IMR-90 (cell line): Measurements from ENCODE around the gene RNF32. TPM values are rescaled to one million over a fixed set of nuclear protein-coding genes. Genes with fewer than 3 reads are reported as not detected.

Experiments used
- ATAC-seq: fragments of 200-7000 bp; cut with Tn5 transposase; 2 replicates; pipeline ENCODE4 v1.9.1; 2020; ENCODE audit warnings: low read depth, mild to moderate bottlenecking, moderate library complexity
- BruUV-seq: library from RNA; stranded (reverse); fragments of 400-500 nt; replicated peaks from 2 replicates; lab custom pipeline; 2021; lab: Mats Ljungman, UMichigan
- CTCF ChIA-PET: fragments of 300-600 bp; formaldehyde crosslinking; extraction: SDS; loops from one replicate; lab custom pipeline; 2021; ENCODE audit warnings: antibody characterized with exemption; lab: Yijun Ruan, JAX
- POLR2A ChIA-PET: fragments of 300-600 bp; sonication (Branson Sonifier 250); formaldehyde crosslinking; loops from one replicate; lab custom pipeline; 2022; ENCODE audit warnings: antibody characterized with exemption; ENCODE audit not compliant: unreplicated experiment; lab: Charles Lee
- DNase-seq: peaks from one replicate; pipeline ENCODE4 v3.0.0; 2013
- H2AFZ ChIP-seq: replicated peaks from 2 replicates; pipeline ENCODE3; 2013; ENCODE audit warnings: low read length, mild to moderate bottlenecking; ENCODE audit not compliant: poor library complexity
- H2AK5ac ChIP-seq: 2 replicates; pipeline ENCODE4 v1.6.1; 2013; ENCODE audit warnings: low read depth, low read length, inconsistent platforms
- H2AK9ac ChIP-seq: replicated peaks from 2 replicates; pipeline ENCODE3; 2013; ENCODE audit warnings: mild to moderate bottlenecking, low read depth, low read length, moderate library complexity; ENCODE audit not compliant: poor library complexity
- H2BK120ac ChIP-seq: 2 replicates; pipeline ENCODE4 v1.6.1; 2013; ENCODE audit warnings: low read depth, low read length, inconsistent platforms
- H2BK15ac ChIP-seq: 3 replicates; pipeline ENCODE4 v1.6.1; 2013; ENCODE audit warnings: low read depth, low read length, inconsistent platforms
- H2BK20ac ChIP-seq: 2 replicates; pipeline ENCODE4 v1.6.1; 2013; ENCODE audit warnings: low read depth, mild to moderate bottlenecking, inconsistent platforms, low read length, moderate library complexity
- H2BK5ac ChIP-seq: 2 replicates; pipeline ENCODE4 v1.6.1; 2013; ENCODE audit warnings: mild to moderate bottlenecking, low read depth, low read length, inconsistent platforms; ENCODE audit not compliant: poor library complexity, severe bottlenecking
- H3K14ac ChIP-seq: replicated peaks from 2 replicates; pipeline ENCODE4 v1.6.1; 2013; ENCODE audit warnings: low read depth, low read length, inconsistent platforms
- H3K18ac ChIP-seq: 2 replicates; pipeline ENCODE4 v1.6.1; 2013; ENCODE audit warnings: low read depth, low read length, control low read depth
- H3K23ac ChIP-seq: 2 replicates; pipeline ENCODE4 v1.6.1; 2013; ENCODE audit warnings: low read depth, low read length, inconsistent platforms
- H3K27ac ChIP-seq: 2 replicates; pipeline ENCODE4 v1.5.1; 2013; ENCODE audit warnings: mild to moderate bottlenecking, control low read depth, low read length; ENCODE audit not compliant: insufficient read depth
- H3K27me3 ChIP-seq: 2 replicates; pipeline ENCODE4 v1.6.1; 2013; ENCODE audit warnings: low read length; ENCODE audit not compliant: control insufficient read depth, insufficient read depth
- H3K36me3 ChIP-seq: 2 replicates; pipeline ENCODE4 v1.6.1; 2013; ENCODE audit warnings: low read length, mixed read lengths; ENCODE audit not compliant: control insufficient read depth, insufficient read depth
- H3K4ac ChIP-seq: 2 replicates; pipeline ENCODE4 v1.6.1; 2013; ENCODE audit warnings: low read depth, low read length, inconsistent platforms
- H3K4me1 ChIP-seq: 2 replicates; pipeline ENCODE4 v1.6.1; 2013; ENCODE audit warnings: low read length, mixed read lengths; ENCODE audit not compliant: control insufficient read depth, insufficient read depth
- H3K4me2 ChIP-seq: 2 replicates; pipeline ENCODE4 v1.6.1; 2013; ENCODE audit warnings: low read depth, mild to moderate bottlenecking, control low read depth, low read length, moderate library complexity
- H3K4me3 ChIP-seq: 2 replicates; pipeline ENCODE4 v1.5.1; 2013; ENCODE audit warnings: low read depth, mild to moderate bottlenecking, control low read depth, low read length, moderate library complexity; ENCODE audit not compliant: insufficient read depth
- H3K56ac ChIP-seq: 2 replicates; pipeline ENCODE4 v1.6.1; 2013; ENCODE audit warnings: low read length, inconsistent platforms; ENCODE audit not compliant: insufficient read depth; ENCODE audit errors: extremely low read depth
- H3K79me1 ChIP-seq, 2 experiments: 2 replicates each; pipeline ENCODE4 v1.6.1; 2013; ENCODE audit warnings: low read length in 2 of 2, inconsistent platforms in 1 of 2, low read depth in 1 of 2
- H3K9ac ChIP-seq: 2 replicates; pipeline ENCODE4 v1.6.1; 2013; ENCODE audit warnings: low read depth, low read length, control low read depth
- H3K9me1 ChIP-seq: 2 replicates; pipeline ENCODE4 v1.6.1; 2013; ENCODE audit warnings: low read length, inconsistent platforms; ENCODE audit not compliant: insufficient read depth
- H3K9me3 ChIP-seq: 2 replicates; pipeline ENCODE4 v1.6.1; 2013; ENCODE audit warnings: low read length; ENCODE audit not compliant: control insufficient read depth, insufficient read depth
- H4K20me1 ChIP-seq: 2 replicates; pipeline ENCODE4 v1.6.1; 2013; ENCODE audit warnings: low read length, inconsistent platforms; ENCODE audit not compliant: insufficient read depth
- H4K5ac ChIP-seq: 2 replicates; pipeline ENCODE4 v1.6.1; 2013; ENCODE audit warnings: mild to moderate bottlenecking, low read depth, low read length, control low read depth
- H4K8ac ChIP-seq, 2 experiments: 2 replicates each; pipeline ENCODE4 v1.6.1; 2013; ENCODE audit warnings: low read depth in 2 of 2, low read length in 2 of 2, control low read depth in 1 of 2, inconsistent platforms in 1 of 2
- H4K91ac ChIP-seq: 2 replicates; pipeline ENCODE4 v1.6.1; 2013; ENCODE audit warnings: low read depth, low read length, inconsistent platforms; ENCODE audit not compliant: insufficient read depth
- BHLHE40 ChIP-seq: fragments of 150-350 bp; IDR thresholded peaks from 2 replicates; pipeline ENCODE4 v1.6.1; 2016; ENCODE audit warnings: mild to moderate bottlenecking, low read depth, low read length
- CEBPB ChIP-seq: IDR thresholded peaks from 2 replicates; pipeline ENCODE4 v1.6.1; 2012; ENCODE audit warnings: low read depth, low read length, improper control_type of control experiment
- CHD1 ChIP-seq: IDR thresholded peaks from 2 replicates; pipeline ENCODE4 v1.6.1; 2012; ENCODE audit warnings: low read depth, low read length, improper control_type of control experiment
- FOS ChIP-seq: fragments of 150-350 bp; IDR thresholded peaks from 2 replicates; pipeline ENCODE4 v1.6.1; 2016; ENCODE audit warnings: low read depth, low read length
- MAFK ChIP-seq: IDR thresholded peaks from 2 replicates; pipeline ENCODE4 v1.6.1; 2012; ENCODE audit warnings: low read depth, low read length, improper control_type of control experiment
- MXI1 ChIP-seq: IDR thresholded peaks from 2 replicates; pipeline ENCODE4 v1.6.1; 2012; ENCODE audit warnings: low read depth, mild to moderate bottlenecking, low read length, moderate library complexity, borderline replicate concordance
- NFE2L2 ChIP-seq: fragments of 150-350 bp; IDR thresholded peaks from 2 replicates; pipeline ENCODE4 v1.6.1; 2016; ENCODE audit warnings: low read depth, mild to moderate bottlenecking, low read length
- POLR2A ChIP-seq: IDR thresholded peaks from 2 replicates; pipeline ENCODE4 v1.6.1; 2012; ENCODE audit warnings: mild to moderate bottlenecking, low read depth, low read length
- RAD21 ChIP-seq: IDR thresholded peaks from 2 replicates; pipeline ENCODE4 v1.6.1; 2012; ENCODE audit warnings: low read length, improper control_type of control experiment
- RCOR1 ChIP-seq: IDR thresholded peaks from 2 replicates; pipeline ENCODE4 v1.6.1; 2012; ENCODE audit warnings: mild to moderate bottlenecking, low read length, improper control_type of control experiment; ENCODE audit not compliant: insufficient replicate concordance
- SMC3 ChIP-seq: fragments of 150-350 bp; IDR thresholded peaks from 2 replicates; pipeline ENCODE4 v1.6.1; 2016; ENCODE audit warnings: low read depth, mild to moderate bottlenecking, antibody characterized with exemption, low read length, moderate library complexity
- WGBS, 2 experiments: methylation state at CpG; one replicate each; pipeline versions ENCODE4 v1.1.5 to v1.1.7; 2013; ENCODE audit warnings: missing lambda C conversion rate in 2 of 2; ENCODE audit not compliant: insufficient read length in 1 of 2; ENCODE audit errors: extremely low coverage in 2 of 2; 5-methylcytosine and 5-hydroxymethylcytosine counted together
- dilution Hi-C: fragments of 300-500 bp; cut with HindIII; formaldehyde crosslinking; loops from one replicate; pipeline ENCODE4 v1.14.3; 2018; ENCODE audit warnings: low sequenced_read_pairs; ENCODE audit not compliant: unreplicated experiment
- in situ Hi-C: fragments of 300-500 bp; cut with MboI; formaldehyde crosslinking; loops from 3 replicates; pipeline ENCODE4 v1.14.3; 2019; ENCODE audit warnings: low sequenced_read_pairs, inconsistent platforms, mixed read lengths
- intact Hi-C: fragments of 100-400 bp; cut with micrococcal nuclease; formaldehyde crosslinking; loops from 2 replicates; pipeline ENCODE4 v1.10.0; 2022
- polyA plus RNA-seq, 3 experiments: library from polyadenylated mRNA; depleted of rRNA; stranded (reverse); fragments of >200 nt; gene quantifications; 2 replicates each; pipeline ENCODE4 v1.2.3, GENCODE V29; 2012; ENCODE audit warnings: low replicate concordance in 1 of 3
- total RNA-seq: library from RNA; depleted of rRNA; stranded (reverse); fragments of >200 nt; gene quantifications from 2 replicates; pipeline ENCODE4 v1.2.3, GENCODE V29; 2012
- TF ChIP-seq, protein P1 (sequence below): fragments of 150-350 bp; IDR thresholded peaks from 2 replicates; pipeline ENCODE4 v1.6.1; 2017; ENCODE audit warnings: mild to moderate bottlenecking, antibody characterized with exemption, low read length, low read depth
- TF ChIP-seq, protein P2 (sequence below): fragments of 150-350 bp; IDR thresholded peaks from 2 replicates; pipeline ENCODE4 v1.6.1; 2016; ENCODE audit warnings: low read depth, mild to moderate bottlenecking, low read length, moderate library complexity, borderline replicate concordance
- TF ChIP-seq, protein P3 (sequence below): conservative IDR thresholded peaks from 2 replicates; pipeline ENCODE4 v1.5.1; 2012; ENCODE audit warnings: mild to moderate bottlenecking, low read depth, low read length, improper control_type of control experiment

RNF32 gene
- total and polyA plus RNA-seq, 2 of the 4 experiments (the other 2 are of a cell fraction): 0.36 to 0.63 TPM

DNA sequence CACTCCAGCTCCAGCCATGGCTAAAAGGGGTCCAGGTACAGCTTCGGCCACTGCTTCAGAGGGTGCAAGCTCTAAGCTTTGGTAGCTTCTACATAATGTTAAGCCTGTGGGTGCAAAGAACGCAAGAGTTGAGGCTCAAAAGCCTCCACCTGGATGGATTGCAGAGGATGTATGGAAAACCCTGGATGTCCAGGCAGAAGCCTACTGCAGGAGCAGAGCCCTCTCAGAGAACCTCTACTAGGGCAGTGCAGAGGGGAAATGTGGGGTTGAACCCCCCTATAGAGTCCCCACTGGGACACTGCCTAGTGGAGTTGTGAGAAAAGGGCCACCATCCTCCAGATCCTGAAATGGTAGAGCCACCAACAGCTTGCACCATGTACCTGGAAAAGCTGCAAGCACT is 10.7 kb upstream of the RNF32 start:
- TF ChIP-seq RAD21 (no peak), NFE2L2 (no peak), CHD1 (no peak), CEBPB (no peak), SMC3 (no peak), BHLHE40 (no peak), FOS (no peak), MXI1 (no peak), POLR2A (no peak), MAFK (no peak), RCOR1 (no peak)
- TF ChIP-seq, protein P1, sequence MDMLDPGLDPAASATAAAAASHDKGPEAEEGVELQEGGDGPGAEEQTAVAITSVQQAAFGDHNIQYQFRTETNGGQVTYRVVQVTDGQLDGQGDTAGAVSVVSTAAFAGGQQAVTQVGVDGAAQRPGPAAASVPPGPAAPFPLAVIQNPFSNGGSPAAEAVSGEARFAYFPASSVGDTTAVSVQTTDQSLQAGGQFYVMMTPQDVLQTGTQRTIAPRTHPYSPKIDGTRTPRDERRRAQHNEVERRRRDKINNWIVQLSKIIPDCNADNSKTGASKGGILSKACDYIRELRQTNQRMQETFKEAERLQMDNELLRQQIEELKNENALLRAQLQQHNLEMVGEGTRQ: no peak
- TF ChIP-seq, protein P2, sequence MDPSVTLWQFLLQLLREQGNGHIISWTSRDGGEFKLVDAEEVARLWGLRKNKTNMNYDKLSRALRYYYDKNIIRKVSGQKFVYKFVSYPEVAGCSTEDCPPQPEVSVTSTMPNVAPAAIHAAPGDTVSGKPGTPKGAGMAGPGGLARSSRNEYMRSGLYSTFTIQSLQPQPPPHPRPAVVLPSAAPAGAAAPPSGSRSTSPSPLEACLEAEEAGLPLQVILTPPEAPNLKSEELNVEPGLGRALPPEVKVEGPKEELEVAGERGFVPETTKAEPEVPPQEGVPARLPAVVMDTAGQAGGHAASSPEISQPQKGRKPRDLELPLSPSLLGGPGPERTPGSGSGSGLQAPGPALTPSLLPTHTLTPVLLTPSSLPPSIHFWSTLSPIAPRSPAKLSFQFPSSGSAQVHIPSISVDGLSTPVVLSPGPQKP: no peak
- TF ChIP-seq, protein P3, sequence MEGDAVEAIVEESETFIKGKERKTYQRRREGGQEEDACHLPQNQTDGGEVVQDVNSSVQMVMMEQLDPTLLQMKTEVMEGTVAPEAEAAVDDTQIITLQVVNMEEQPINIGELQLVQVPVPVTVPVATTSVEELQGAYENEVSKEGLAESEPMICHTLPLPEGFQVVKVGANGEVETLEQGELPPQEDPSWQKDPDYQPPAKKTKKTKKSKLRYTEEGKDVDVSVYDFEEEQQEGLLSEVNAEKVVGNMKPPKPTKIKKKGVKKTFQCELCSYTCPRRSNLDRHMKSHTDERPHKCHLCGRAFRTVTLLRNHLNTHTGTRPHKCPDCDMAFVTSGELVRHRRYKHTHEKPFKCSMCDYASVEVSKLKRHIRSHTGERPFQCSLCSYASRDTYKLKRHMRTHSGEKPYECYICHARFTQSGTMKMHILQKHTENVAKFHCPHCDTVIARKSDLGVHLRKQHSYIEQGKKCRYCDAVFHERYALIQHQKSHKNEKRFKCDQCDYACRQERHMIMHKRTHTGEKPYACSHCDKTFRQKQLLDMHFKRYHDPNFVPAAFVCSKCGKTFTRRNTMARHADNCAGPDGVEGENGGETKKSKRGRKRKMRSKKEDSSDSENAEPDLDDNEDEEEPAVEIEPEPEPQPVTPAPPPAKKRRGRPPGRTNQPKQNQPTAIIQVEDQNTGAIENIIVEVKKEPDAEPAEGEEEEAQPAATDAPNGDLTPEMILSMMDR: no peak
- Histone ChIP-seq H2BK120ac (no peak overlapping the region), H2BK20ac (no peak overlapping the region), H3K79me1 (no peaks in the 10 kb centered on the region; a peak in 1 of 4 replicates), H3K56ac (no peak overlapping the region), H3K27ac (no peak overlapping the region), H3K27me3 (no peaks in the 10 kb centered on the region), H3K9me3 (0 out of 2 replicates have a peak, but pooled peaks cover 2% of the 10 kb centered on the region), H3K23ac (no peak overlapping the region), H2BK5ac (no peak overlapping the region), H3K9ac (no peak overlapping the region), H2BK15ac (no peak overlapping the region), H3K4me3 (no peak overlapping the region), H4K5ac (no peak overlapping the region), H4K91ac (no peak overlapping the region), H3K18ac (no peak overlapping the region), H3K4ac (no peak overlapping the region), H3K4me2 (no peak overlapping the region), H3K9me1 (no peaks in the 10 kb centered on the region), H4K20me1 (no peaks in the 10 kb centered on the region), H3K4me1 (no peaks in the 10 kb centered on the region), H2AK9ac (no peak overlapping the region), H3K36me3 (no peaks in the 10 kb centered on the region), H2AK5ac (no peak overlapping the region), H4K8ac (no peak overlapping the region), H2AFZ (no peak overlapping the region), H3K14ac (no peak overlapping the region)
- DNase-seq (no peak), ATAC-seq (no peak)
- POLR2A ChIA-PET: no interaction called here
- no CpG with 5 or more reads among the region's 2 CpGs for WGBS, 2 experiments
- BruUV-seq: no TSS peak
- in situ Hi-C loops: loop anchor here (25.0 kb wide), 2 partner anchors 507 to 818 kb away; partner anchors contain the start of genes SHH and UBE3C
- intact Hi-C loops: no loop called here
- dilution Hi-C loops: no loop called here
- CTCF ChIA-PET: no interaction called here
